ENCODE results near the gene PDE8A. TPM values are rescaled to one million over a fixed set of nuclear protein-coding genes. Genes with fewer than 3 reads are reported as not detected.

PDE8A gene
- total RNA-seq, 1 donor = 30.4 TPM

- H3K27me3 ChIP-seq (ENCODE audit: insufficient read depth, low read length) = no peaks in the 10 kb centered on the region
- H3K9me3 ChIP-seq (ENCODE audit: low read depth, low read length) = no peaks in the 10 kb centered on the region
- H4K20me1 ChIP-seq (ENCODE audit: insufficient read depth, low read length) = no peaks in the 10 kb centered on the region
- H3K4me3 ChIP-seq (ENCODE audit: insufficient read depth, low read length) = no peak overlapping the region
- no peaks in the 10 kb centered on the region for H3K79me2 ChIP-seq (ENCODE audit: insufficient read depth, low read length)
- no peaks in the 10 kb centered on the region for H3K36me3 ChIP-seq (ENCODE audit: insufficient read depth, low read length)
- no peak overlapping the region for H2AFZ ChIP-seq (ENCODE audit: low read length)
- H3K4me1 ChIP-seq (ENCODE audit: insufficient read depth, low read length) = no peaks in the 10 kb centered on the region
- H3K27ac ChIP-seq (ENCODE audit: low read depth, low read length) = no peak overlapping the region
- TF ChIP-seq, protein P1, sequence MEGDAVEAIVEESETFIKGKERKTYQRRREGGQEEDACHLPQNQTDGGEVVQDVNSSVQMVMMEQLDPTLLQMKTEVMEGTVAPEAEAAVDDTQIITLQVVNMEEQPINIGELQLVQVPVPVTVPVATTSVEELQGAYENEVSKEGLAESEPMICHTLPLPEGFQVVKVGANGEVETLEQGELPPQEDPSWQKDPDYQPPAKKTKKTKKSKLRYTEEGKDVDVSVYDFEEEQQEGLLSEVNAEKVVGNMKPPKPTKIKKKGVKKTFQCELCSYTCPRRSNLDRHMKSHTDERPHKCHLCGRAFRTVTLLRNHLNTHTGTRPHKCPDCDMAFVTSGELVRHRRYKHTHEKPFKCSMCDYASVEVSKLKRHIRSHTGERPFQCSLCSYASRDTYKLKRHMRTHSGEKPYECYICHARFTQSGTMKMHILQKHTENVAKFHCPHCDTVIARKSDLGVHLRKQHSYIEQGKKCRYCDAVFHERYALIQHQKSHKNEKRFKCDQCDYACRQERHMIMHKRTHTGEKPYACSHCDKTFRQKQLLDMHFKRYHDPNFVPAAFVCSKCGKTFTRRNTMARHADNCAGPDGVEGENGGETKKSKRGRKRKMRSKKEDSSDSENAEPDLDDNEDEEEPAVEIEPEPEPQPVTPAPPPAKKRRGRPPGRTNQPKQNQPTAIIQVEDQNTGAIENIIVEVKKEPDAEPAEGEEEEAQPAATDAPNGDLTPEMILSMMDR (IDR thresholded peaks at IDR 0.05; ENCODE audit: extremely low read depth, low read depth, low read length) = no peak
- DNase-seq (ENCODE audit: insufficient read length, low spot score, missing footprints) = no peak
- H3K4me2 ChIP-seq (ENCODE audit: insufficient read depth, low read length) = no peak overlapping the region
Measured at GRCh38 chr15:84940399-84940798, 41.3 kb upstream of the PDE8A start.

- Histone ChIP-seq H3K4me3 (ENCODE audit: insufficient read depth, low read length) (no peak overlapping the region), H3K36me3 (ENCODE audit: insufficient read depth, low read length) (no peaks in the 10 kb centered on the region), H3K4me2 (ENCODE audit: insufficient read depth, low read length) (no peak overlapping the region), H4K20me1 (ENCODE audit: insufficient read depth, low read length) (no peaks in the 10 kb centered on the region), H3K79me2 (ENCODE audit: insufficient read depth, low read length) (no peaks in the 10 kb centered on the region), H3K4me1 (ENCODE audit: insufficient read depth, low read length) (no peaks in the 10 kb centered on the region), H3K27me3 (ENCODE audit: insufficient read depth, low read length) (no peaks in the 10 kb centered on the region), H3K27ac (ENCODE audit: low read depth, low read length) (no peak overlapping the region), H3K9me3 (ENCODE audit: low read depth, low read length) (no peaks in the 10 kb centered on the region), H2AFZ (ENCODE audit: low read length) (no peak overlapping the region)
- no peak for DNase-seq (ENCODE audit: insufficient read length, low spot score, missing footprints)
- TF ChIP-seq, protein P1 (IDR thresholded peaks at IDR 0.05; ENCODE audit: extremely low read depth, low read depth, low read length) = no peak
Measured at GRCh38 chr15:84942456-84942855, 39.2 kb upstream of the PDE8A start.

DNA sequence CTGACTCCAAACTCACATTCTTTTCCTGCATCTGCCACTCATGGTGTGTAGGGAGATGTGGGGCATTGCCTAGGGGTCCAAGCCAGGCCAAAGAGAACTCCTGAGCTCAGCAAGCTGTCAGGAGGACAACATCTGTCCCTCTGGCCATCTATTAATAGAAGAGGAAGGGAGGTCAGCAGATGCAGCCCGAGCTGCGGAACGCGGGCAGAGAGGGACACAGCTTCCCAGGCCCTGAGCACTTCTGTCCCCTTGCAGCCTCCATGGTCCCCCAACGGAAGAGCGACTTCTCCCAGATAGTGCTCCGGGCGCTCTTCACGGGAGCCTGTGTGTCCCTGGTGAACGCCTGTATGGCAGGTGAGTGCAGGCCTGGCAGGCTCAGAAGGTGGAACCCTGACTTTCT lies 37.3 kb upstream of the PDE8A start:
- Histone ChIP-seq H3K36me3 (ENCODE audit: insufficient read depth, low read length) (no peaks in the 10 kb centered on the region), H3K4me3 (ENCODE audit: insufficient read depth, low read length) (no peak overlapping the region), H3K79me2 (ENCODE audit: insufficient read depth, low read length) (no peaks in the 10 kb centered on the region), H2AFZ (ENCODE audit: low read length) (no peak overlapping the region), H4K20me1 (ENCODE audit: insufficient read depth, low read length) (no peaks in the 10 kb centered on the region), H3K9me3 (ENCODE audit: low read depth, low read length) (no peaks in the 10 kb centered on the region), H3K27ac (ENCODE audit: low read depth, low read length) (no peak overlapping the region), H3K4me1 (ENCODE audit: insufficient read depth, low read length) (peaks cover 19% of the 10 kb centered on the region), H3K4me2 (ENCODE audit: insufficient read depth, low read length) (no peak overlapping the region), H3K27me3 (ENCODE audit: insufficient read depth, low read length) (no peaks in the 10 kb centered on the region)
- no peak for DNase-seq (ENCODE audit: insufficient read length, low spot score, missing footprints)
- TF ChIP-seq, protein P1 (IDR thresholded peaks at IDR 0.05; ENCODE audit: extremely low read depth, low read depth, low read length) = no peak

GRCh38 chr15:84944861-84945260 lies 36.8 kb upstream of the PDE8A start:
- no peaks in the 10 kb centered on the region for H3K79me2 ChIP-seq (ENCODE audit: insufficient read depth, low read length)
- H3K36me3 ChIP-seq (ENCODE audit: insufficient read depth, low read length) = no peaks in the 10 kb centered on the region
- H3K9me3 ChIP-seq (ENCODE audit: low read depth, low read length) = no peaks in the 10 kb centered on the region
- no peak overlapping the region for H2AFZ ChIP-seq (ENCODE audit: low read length)
- no peak for DNase-seq (ENCODE audit: insufficient read length, low spot score, missing footprints)
- TF ChIP-seq, protein P1 (IDR thresholded peaks at IDR 0.05; ENCODE audit: extremely low read depth, low read depth, low read length) = no peak
- no peaks in the 10 kb centered on the region for H3K27me3 ChIP-seq (ENCODE audit: insufficient read depth, low read length)
- no peak overlapping the region for H3K4me3 ChIP-seq (ENCODE audit: insufficient read depth, low read length)
- H3K4me2 ChIP-seq (ENCODE audit: insufficient read depth, low read length) = no peak overlapping the region
- H3K4me1 ChIP-seq (ENCODE audit: insufficient read depth, low read length) = peaks cover 24% of the 10 kb centered on the region
- H3K27ac ChIP-seq (ENCODE audit: low read depth, low read length) = no peak overlapping the region
- no peaks in the 10 kb centered on the region for H4K20me1 ChIP-seq (ENCODE audit: insufficient read depth, low read length)
